Measurements from ENCODE around the gene M1AP. TPM values are rescaled to one million over a fixed set of nuclear protein-coding genes. Genes with fewer than 3 reads are reported as not detected.

Gene M1AP, protein sequence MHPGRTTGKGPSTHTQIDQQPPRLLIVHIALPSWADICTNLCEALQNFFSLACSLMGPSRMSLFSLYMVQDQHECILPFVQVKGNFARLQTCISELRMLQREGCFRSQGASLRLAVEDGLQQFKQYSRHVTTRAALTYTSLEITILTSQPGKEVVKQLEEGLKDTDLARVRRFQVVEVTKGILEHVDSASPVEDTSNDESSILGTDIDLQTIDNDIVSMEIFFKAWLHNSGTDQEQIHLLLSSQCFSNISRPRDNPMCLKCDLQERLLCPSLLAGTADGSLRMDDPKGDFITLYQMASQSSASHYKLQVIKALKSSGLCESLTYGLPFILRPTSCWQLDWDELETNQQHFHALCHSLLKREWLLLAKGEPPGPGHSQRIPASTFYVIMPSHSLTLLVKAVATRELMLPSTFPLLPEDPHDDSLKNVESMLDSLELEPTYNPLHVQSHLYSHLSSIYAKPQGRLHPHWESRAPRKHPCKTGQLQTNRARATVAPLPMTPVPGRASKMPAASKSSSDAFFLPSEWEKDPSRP
- not detected for total RNA-seq
- polyA plus RNA-seq: under 1 TPM in 1 of 2 donors, not detected in 1; 0.47 TPM

- POLR2A ChIA-PET (ENCODE audit: partially characterized antibody): no interaction called here
- CTCF ChIA-PET (ENCODE audit: partially characterized antibody): no interaction called here
Observed at GRCh38 chr2:74648009-74648443, at the start of gene M1AP. Gene M1AP (minus strand): TSS chr2:74648330. CDS start chr2:74640275, 8,055 bp downstream.

GRCh38 chr2:74696829-74697228 lies 48.7 kb upstream of the M1AP start:
- no peaks in the 10 kb centered on the region for H3K36me3 ChIP-seq (ENCODE audit: insufficient read depth, low read length)
- ChIA-PET POLR2A (ENCODE audit: partially characterized antibody) (no interaction called here), CTCF (ENCODE audit: partially characterized antibody) (interaction anchor here (2.8 kb wide), 1 partner anchor 18 kb away, joined by 9 read pairs; no protein-coding TSS in a partner anchor)
- Mint-ChIP-seq H3K27me3 (peaks cover 0 to 3% of the 10 kb centered on the region in 2 donors), H3K9me3 (no peaks in the 10 kb centered on the region), H3K27ac (peak overlapping the region in 1 of 7 donors; percentile 6), H3K4me1 (peaks cover 0 to 2% (median 0%) of the 10 kb centered on the region in 4 donors), H3K36me3 (peaks cover 5 to 44% of the 10 kb centered on the region in 2 donors), H3K4me3 (no peak overlapping the region)
- H3K27ac ChIP-seq (ENCODE audit: low read depth, low read length): no peak overlapping the region
- H3K27me3 ChIP-seq (ENCODE audit: insufficient read depth, low read length): no peaks in the 10 kb centered on the region
- H3K4me1 ChIP-seq (ENCODE audit: insufficient read depth, low read length): no peaks in the 10 kb centered on the region
- intact Hi-C loops (cut with micrococcal nuclease): no loop called here
- DNase-seq: no peak
- H3K4me3 ChIP-seq (ENCODE audit: low read length in 2 of 2): no peak overlapping the region
- H3K9me3 ChIP-seq (ENCODE audit: control insufficient read depth in 1 of 2, low read length in 2 of 2): no peaks in the 10 kb centered on the region

More at GRCh38 chr2:74648009-74648443, at the start of gene M1AP:
- peaks cover 0 to 7% (median 4%) of the 10 kb centered on the region in 4 donors for H3K4me1 Mint-ChIP-seq
- H3K27ac Mint-ChIP-seq: peak within 1 kb of the TSS in 1 of 7 donors; percentile 48
- Histone ChIP-seq H3K4me1 (ENCODE audit: insufficient read depth, low read length) (no peaks in the 10 kb centered on the region), H3K36me3 (ENCODE audit: insufficient read depth, low read length) (no peaks in the 10 kb centered on the region), H3K27me3 (ENCODE audit: insufficient read depth, low read length) (peaks cover 7% of the 10 kb centered on the region), H3K4me3 (ENCODE audit: low read length in 2 of 2) (no peak within 1 kb of the TSS), H3K9me3 (ENCODE audit: control insufficient read depth in 1 of 2, low read length in 2 of 2) (no peaks in the 10 kb centered on the region), H3K27ac (ENCODE audit: low read depth, low read length) (no peak within 1 kb of the TSS)
- no peaks in the 10 kb centered on the region for H3K36me3 Mint-ChIP-seq
- H3K9me3 Mint-ChIP-seq: peaks cover 0 to 2% (median 0%) of the 10 kb centered on the region in 8 donors
- intact Hi-C loops (cut with micrococcal nuclease): no loop called here
- H3K4me3 Mint-ChIP-seq: peak within 1 kb of the TSS in 1 of 8 donors; percentile 30
- peaks cover 17% of the 10 kb centered on the region in 2 donors for H3K27me3 Mint-ChIP-seq
- DNase-seq: no peak

DNA sequence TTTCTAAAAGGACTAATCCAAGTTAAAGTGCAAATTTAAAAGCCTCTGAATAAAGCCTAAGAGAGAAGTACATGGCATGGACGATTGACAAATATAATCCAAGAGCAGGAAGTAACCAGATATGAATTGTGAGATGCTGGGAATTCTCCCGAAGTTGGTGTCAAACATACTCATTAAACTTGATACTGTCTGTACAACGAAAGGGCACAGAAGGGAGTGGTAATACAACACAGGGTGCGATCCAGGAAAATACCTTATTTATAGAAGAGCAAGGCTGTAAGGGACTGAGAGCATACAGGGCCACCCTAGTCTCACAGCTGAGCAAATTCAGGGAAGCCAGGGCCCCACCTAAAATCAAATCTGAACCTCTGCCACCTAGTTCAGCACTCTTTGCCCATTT lies 47.5 kb upstream of the M1AP start:
- Mint-ChIP-seq H3K4me1 (peaks cover 0 to 2% (median 0%) of the 10 kb centered on the region in 4 donors), H3K36me3 (peaks cover 0 to 35% of the 10 kb centered on the region in 2 donors), H3K9me3 (no peaks in the 10 kb centered on the region), H3K27ac (no peak overlapping the region), H3K4me3 (no peak overlapping the region), H3K27me3 (peaks cover 0 to 3% of the 10 kb centered on the region in 2 donors)
- intact Hi-C loops (cut with micrococcal nuclease): no loop called here
- H3K36me3 ChIP-seq (ENCODE audit: insufficient read depth, low read length): no peaks in the 10 kb centered on the region
- H3K27ac ChIP-seq (ENCODE audit: low read depth, low read length): no peak overlapping the region
- H3K4me3 ChIP-seq (ENCODE audit: low read length in 2 of 2): no peak overlapping the region
- CTCF ChIA-PET (ENCODE audit: partially characterized antibody): no interaction called here
- POLR2A ChIA-PET (ENCODE audit: partially characterized antibody): no interaction called here
- DNase-seq: no peak
- H3K9me3 ChIP-seq (ENCODE audit: control insufficient read depth in 1 of 2, low read length in 2 of 2): no peaks in the 10 kb centered on the region
- no peaks in the 10 kb centered on the region for H3K27me3 ChIP-seq (ENCODE audit: insufficient read depth, low read length)
- no peaks in the 10 kb centered on the region for H3K4me1 ChIP-seq (ENCODE audit: insufficient read depth, low read length)

DNA sequence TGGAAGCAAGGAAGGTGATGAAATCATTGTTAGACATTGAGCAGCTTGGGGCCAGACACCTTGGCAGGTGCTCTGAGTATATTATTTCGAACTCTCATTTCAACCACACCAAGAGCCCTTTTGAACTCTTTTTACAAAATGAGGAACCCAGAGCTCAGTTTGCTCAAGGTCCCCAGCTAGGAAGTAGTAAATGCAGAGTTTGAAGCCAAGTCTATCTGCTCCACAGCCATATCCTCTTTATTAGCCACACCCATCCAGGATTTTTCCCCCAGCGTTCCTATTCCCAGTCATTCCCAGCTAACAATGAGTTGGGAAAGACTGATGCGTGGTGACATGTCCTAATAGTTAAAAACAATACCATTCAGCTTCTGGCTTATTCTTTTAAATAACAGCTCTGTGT lies 46.2 kb upstream of the M1AP start:
- H3K27me3 Mint-ChIP-seq: peaks cover 0 to 2% of the 10 kb centered on the region in 2 donors
- H3K27ac Mint-ChIP-seq: no peak overlapping the region
- peaks cover 0 to 22% of the 10 kb centered on the region in 2 donors for H3K36me3 Mint-ChIP-seq
- ChIA-PET POLR2A (ENCODE audit: partially characterized antibody) (no interaction called here), CTCF (ENCODE audit: partially characterized antibody) (interaction anchor here (0.6 to 1.3 kb wide), 4 partner anchors 9 to 467 kb away, joined by 3 to 5 read pairs (median 3); no protein-coding TSS in a partner anchor)
- Histone ChIP-seq H3K4me3 (ENCODE audit: low read length in 2 of 2) (no peak overlapping the region), H3K27me3 (ENCODE audit: insufficient read depth, low read length) (no peaks in the 10 kb centered on the region), H3K4me1 (ENCODE audit: insufficient read depth, low read length) (no peaks in the 10 kb centered on the region), H3K36me3 (ENCODE audit: insufficient read depth, low read length) (no peaks in the 10 kb centered on the region), H3K9me3 (ENCODE audit: control insufficient read depth in 1 of 2, low read length in 2 of 2) (no peaks in the 10 kb centered on the region), H3K27ac (ENCODE audit: low read depth, low read length) (no peak overlapping the region)
- no peaks in the 10 kb centered on the region for H3K4me1 Mint-ChIP-seq
- intact Hi-C loops (cut with micrococcal nuclease): loop anchor here (5.0 kb wide), 1 partner anchor 933 kb away; no protein-coding TSS in a partner anchor
- no peak for DNase-seq
- H3K9me3 Mint-ChIP-seq: no peaks in the 10 kb centered on the region
- no peak overlapping the region for H3K4me3 Mint-ChIP-seq

DNA sequence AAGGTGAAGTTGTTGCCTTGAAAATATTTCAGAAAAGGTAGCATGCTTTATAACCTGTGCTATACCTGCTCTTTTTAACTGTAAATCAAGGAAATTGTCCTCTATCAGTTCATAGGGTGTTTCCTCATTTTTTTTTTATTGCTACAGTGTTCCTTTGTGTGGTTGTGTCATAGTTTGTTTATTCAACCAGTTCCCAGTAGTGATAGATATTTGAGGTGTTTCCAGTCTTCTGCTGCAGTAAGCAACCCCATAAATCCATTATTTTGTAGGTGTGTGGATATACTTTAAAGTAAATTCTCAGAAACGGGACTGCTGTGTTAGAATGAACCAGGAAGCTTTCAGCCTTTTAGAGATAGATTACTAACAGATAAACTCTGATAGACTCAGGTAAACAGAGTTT lies 45.5 kb upstream of the M1AP start:
- no peaks in the 10 kb centered on the region for H3K4me1 ChIP-seq (ENCODE audit: insufficient read depth, low read length)
- POLR2A ChIA-PET (ENCODE audit: partially characterized antibody): no interaction called here
- peaks cover 0 to 17% of the 10 kb centered on the region in 2 donors for H3K36me3 Mint-ChIP-seq
- H3K36me3 ChIP-seq (ENCODE audit: insufficient read depth, low read length): no peaks in the 10 kb centered on the region
- H3K9me3 Mint-ChIP-seq: no peaks in the 10 kb centered on the region
- H3K9me3 ChIP-seq (ENCODE audit: control insufficient read depth in 1 of 2, low read length in 2 of 2): no peaks in the 10 kb centered on the region
- no peaks in the 10 kb centered on the region for H3K4me1 Mint-ChIP-seq
- peaks cover 0 to 2% of the 10 kb centered on the region in 2 donors for H3K27me3 Mint-ChIP-seq
- CTCF ChIA-PET (ENCODE audit: partially characterized antibody): interaction anchor here (0.6 to 1.3 kb wide), 2 partner anchors 183 to 468 kb away, joined by 3 to 5 read pairs; no protein-coding TSS in a partner anchor
- DNase-seq: no peak
- H3K27ac Mint-ChIP-seq: no peak overlapping the region
- H3K27ac ChIP-seq (ENCODE audit: low read depth, low read length): no peak overlapping the region
- H3K4me3 Mint-ChIP-seq: no peak overlapping the region
- H3K4me3 ChIP-seq (ENCODE audit: low read length in 2 of 2): no peak overlapping the region
- intact Hi-C loops (cut with micrococcal nuclease): loop anchor here (5.0 kb wide), 1 partner anchor 934 kb away; no protein-coding TSS in a partner anchor
- no peaks in the 10 kb centered on the region for H3K27me3 ChIP-seq (ENCODE audit: insufficient read depth, low read length)

- no peak for DNase-seq
- ChIA-PET POLR2A (ENCODE audit: partially characterized antibody) (no interaction called here), CTCF (ENCODE audit: partially characterized antibody) (no interaction called here)
- H3K36me3 Mint-ChIP-seq: peaks cover 0 to 17% of the 10 kb centered on the region in 2 donors
- H3K9me3 Mint-ChIP-seq: no peaks in the 10 kb centered on the region
- H3K36me3 ChIP-seq (ENCODE audit: insufficient read depth, low read length): no peaks in the 10 kb centered on the region
- H3K4me1 ChIP-seq (ENCODE audit: insufficient read depth, low read length): no peaks in the 10 kb centered on the region
- peaks cover 0 to 2% of the 10 kb centered on the region in 2 donors for H3K27me3 Mint-ChIP-seq
- no peaks in the 10 kb centered on the region for H3K4me1 Mint-ChIP-seq
- intact Hi-C loops (cut with micrococcal nuclease): loop anchor here (5.0 kb wide), 1 partner anchor 934 kb away; no protein-coding TSS in a partner anchor
- H3K27ac Mint-ChIP-seq: no peak overlapping the region
- no peaks in the 10 kb centered on the region for H3K9me3 ChIP-seq (ENCODE audit: control insufficient read depth in 1 of 2, low read length in 2 of 2)
- no peaks in the 10 kb centered on the region for H3K27me3 ChIP-seq (ENCODE audit: insufficient read depth, low read length)
- no peak overlapping the region for H3K4me3 Mint-ChIP-seq
- H3K27ac ChIP-seq (ENCODE audit: low read depth, low read length): no peak overlapping the region
- H3K4me3 ChIP-seq (ENCODE audit: low read length in 2 of 2): no peak overlapping the region
Observed at GRCh38 chr2:74693213-74693612, 45.1 kb upstream of the M1AP start.

- Histone ChIP-seq H3K36me3 (ENCODE audit: insufficient read depth, low read length) (no peaks in the 10 kb centered on the region), H3K27me3 (ENCODE audit: insufficient read depth, low read length) (no peaks in the 10 kb centered on the region), H3K9me3 (ENCODE audit: control insufficient read depth in 1 of 2, low read length in 2 of 2) (no peaks in the 10 kb centered on the region), H3K4me1 (ENCODE audit: insufficient read depth, low read length) (no peaks in the 10 kb centered on the region), H3K4me3 (ENCODE audit: low read length in 2 of 2) (no peak overlapping the region), H3K27ac (ENCODE audit: low read depth, low read length) (no peak overlapping the region)
- peaks cover 0 to 2% of the 10 kb centered on the region in 2 donors for H3K27me3 Mint-ChIP-seq
- intact Hi-C loops (cut with micrococcal nuclease): loop anchor here (5.0 kb wide), 1 partner anchor 935 kb away; no protein-coding TSS in a partner anchor
- CTCF ChIA-PET (ENCODE audit: partially characterized antibody): interaction anchor here (1.0 to 2.5 kb wide), 3 partner anchors 9 to 184 kb away, joined by 3 to 25 read pairs (median 4); no protein-coding TSS in a partner anchor
- DNase-seq: no peak
- H3K27ac Mint-ChIP-seq: no peak overlapping the region
- POLR2A ChIA-PET (ENCODE audit: partially characterized antibody): no interaction called here
- no peaks in the 10 kb centered on the region for H3K4me1 Mint-ChIP-seq
- no peaks in the 10 kb centered on the region for H3K9me3 Mint-ChIP-seq
- no peak overlapping the region for H3K4me3 Mint-ChIP-seq
- peaks cover 0 to 12% of the 10 kb centered on the region in 2 donors for H3K36me3 Mint-ChIP-seq
Observed at GRCh38 chr2:74691929-74692328, 43.8 kb upstream of the M1AP start.
